Testis (tissue), 3 donors: Measurements from ENCODE around the gene C6orf132. TPM values are rescaled to one million over a fixed set of nuclear protein-coding genes. Genes with fewer than 3 reads are reported as not detected.

Source experiments
- DNase-seq: peaks from one replicate; pipeline ENCODE4 v3.0.0-alpha.2; 2019
- H3K27ac ChIP-seq, 2 donors: fragments of 200-600 bp; sonication (generic); one replicate each; pipeline ENCODE4 v1.5.1; 2019
- H3K27me3 ChIP-seq: fragments of 200-600 bp; sonication (generic); one replicate; pipeline ENCODE4 v1.5.1; 2019
- H3K36me3 ChIP-seq: fragments of 200-600 bp; sonication (generic); one replicate; pipeline ENCODE4 v1.5.1; 2017; ENCODE audit warnings: low read depth; ENCODE audit errors: missing control alignments
- H3K4me1 ChIP-seq: fragments of 200-600 bp; sonication (generic); one replicate; pipeline ENCODE4 v1.5.1; 2019
- H3K4me3 ChIP-seq, 2 donors: fragments of 200-600 bp; sonication (generic); one replicate each; pipeline ENCODE4 v1.5.1; 2017 to 2019
- H3K9me3 ChIP-seq: fragments of 200-600 bp; sonication (generic); one replicate; pipeline ENCODE4 v1.5.1; 2017
- CTCF ChIP-seq, 3 experiments: fragments of 450-650 bp in 2 of 3; fragments of 200-600 bp in 1 of 3; sonication (generic) in 1 of 3; IDR thresholded peaks; one replicate each; pipeline ENCODE4 v1.5.1; 2016 to 2019; ENCODE audit warnings: antibody characterized with exemption in 3 of 3, mild to moderate bottlenecking in 2 of 3, moderate library complexity in 1 of 3
- POLR2A ChIP-seq: fragments of 450-650 bp; IDR thresholded peaks from one replicate; pipeline ENCODE4 v1.6.1; 2017; ENCODE audit warnings: antibody characterized with exemption, mild to moderate bottlenecking, moderate library complexity
- WGBS, 2 donors: methylation state at CpG; one replicate each; pipeline ENCODE4 v1.1.5; 2018; 5-methylcytosine and 5-hydroxymethylcytosine counted together
- intact Hi-C: fragments of 100-400 bp; cut with DNase I; formaldehyde crosslinking; loops from one replicate; pipeline ENCODE4 v1.15.1; 2023; ENCODE audit warnings: low total_unique reads
- polyA plus RNA-seq: library from polyadenylated mRNA; stranded (reverse); fragments of 350-450 nt; fragmentation: Illumina TruSeq; extraction: RNeasy Lipid Tissue Mini Kit (QIAGEN cat#74804); gene quantifications from one replicate; pipeline ENCODE4 v1.2.3, GENCODE V29; 2014; ENCODE audit warnings: low read depth, low replicate concordance; ENCODE audit not compliant: insufficient read depth
- total RNA-seq, 2 donors: library from RNA; depleted of rRNA; stranded (reverse); fragments of >200 nt; gene quantifications; one replicate each; pipeline ENCODE4 v1.2.3, GENCODE V29; 2016

Gene C6orf132
- total and polyA plus RNA-seq, 3 donors from 2014 or later: 1.1 to 2.0 (median 1.3) TPM

- no peak for DNase-seq
Measured at GRCh38 chr6:42129360-42129676, 13.1 kb downstream of the C6orf132 start.

GRCh38 chr6:42128460-42129359 lies 13.7 kb downstream of the C6orf132 start:
- no peak for DNase-seq
- no peak overlapping the region for H3K27ac ChIP-seq
- H3K4me3 ChIP-seq: no peak overlapping the region
- no peaks in the 10 kb centered on the region for H3K27me3 ChIP-seq
- no peak for TF ChIP-seq POLR2A
- no peak for TF ChIP-seq CTCF (IDR thresholded peaks at IDR 0.05)
- no peaks in the 10 kb centered on the region for H3K36me3 ChIP-seq
- no peaks in the 10 kb centered on the region for H3K4me1 ChIP-seq
- no peaks in the 10 kb centered on the region for H3K9me3 ChIP-seq
- intact Hi-C loops: no loop called here
- 50 to 55% methylated on average over 19 to 25 of the region's 25 CpGs for WGBS, 2 donors

More at GRCh38 chr6:42129360-42129676, 13.1 kb downstream of the C6orf132 start:
- Histone ChIP-seq H3K27me3 (no peaks in the 10 kb centered on the region), H3K9me3 (no peaks in the 10 kb centered on the region), H3K4me1 (no peaks in the 10 kb centered on the region), H3K36me3 (no peaks in the 10 kb centered on the region), H3K4me3 (no peak overlapping the region), H3K27ac (no peak overlapping the region)
- intact Hi-C loops: no loop called here
- WGBS, 2 donors: 94 to 98% methylated on average over 2 of the region's 2 CpGs
- no peak for TF ChIP-seq CTCF (IDR thresholded peaks at IDR 0.05)
- no peak for TF ChIP-seq POLR2A

- WGBS, 2 donors: 80 to 92% methylated on average over 3 of the region's 3 CpGs
- H3K27ac ChIP-seq: no peak overlapping the region
Measured at GRCh38 chr6:42125663-42126062, 16.8 kb downstream of the C6orf132 start.

GRCh38 chr6:42125231-42125630 lies 17.2 kb downstream of the C6orf132 start:
- H3K27ac ChIP-seq: no peak overlapping the region
- no peak overlapping the region for H3K4me3 ChIP-seq
- WGBS, 2 donors: 89 to 92% methylated on average over 14 of the region's 14 CpGs
- no peaks in the 10 kb centered on the region for H3K36me3 ChIP-seq
- H3K27me3 ChIP-seq: no peaks in the 10 kb centered on the region
- intact Hi-C loops: no loop called here
- no peak for TF ChIP-seq POLR2A
- TF ChIP-seq CTCF (IDR thresholded peaks at IDR 0.05): no peak
- DNase-seq: no peak
- H3K4me1 ChIP-seq: no peaks in the 10 kb centered on the region
- H3K9me3 ChIP-seq: no peaks in the 10 kb centered on the region

More at GRCh38 chr6:42125663-42126062, 16.8 kb downstream of the C6orf132 start:
- no peaks in the 10 kb centered on the region for H3K9me3 ChIP-seq
- H3K4me1 ChIP-seq: no peaks in the 10 kb centered on the region
- no peaks in the 10 kb centered on the region for H3K27me3 ChIP-seq
- H3K4me3 ChIP-seq: no peak overlapping the region
- no peak for DNase-seq
- intact Hi-C loops: no loop called here
- TF ChIP-seq POLR2A: no peak
- no peak for TF ChIP-seq CTCF (IDR thresholded peaks at IDR 0.05)
- no peaks in the 10 kb centered on the region for H3K36me3 ChIP-seq
